Pancreas (tissue), 10 donors: ENCODE measurements around the gene CDC42BPA. TPM values are rescaled to one million over a fixed set of nuclear protein-coding genes. Genes with fewer than 3 reads are reported as not detected.

Experiments used
- ATAC-seq, 4 donors: fragments of 200-7000 bp; cut with Tn5 transposase; one replicate each; pipeline versions ENCODE4 v1.8.0 to v1.9.1; 2020; ENCODE audit warnings: mild to moderate bottlenecking in 4 of 4, moderate library complexity in 4 of 4
- DNase-seq, 6 donors: peaks; one replicate each; pipeline ENCODE4 v3.0.0-alpha.2; 2020
- FAIRE-seq: peaks from 2 replicates; lab custom pipeline; 2012; peaks lifted over from hg19 to GRCh38; lab: Jason Lieb, UNC
- H3K27ac ChIP-seq, 4 donors: fragments of 200-600 bp; sonication (generic); 1 replicate in 3 of 4; 2 replicates in 1 of 4; pipeline versions ENCODE4 v1.5.0 to v1.8.0; 2020
- H3K27me3 ChIP-seq, 4 donors: fragments of 200-600 bp; one replicate each; pipeline ENCODE4 v1.8.0; 2021
- H3K36me3 ChIP-seq, 3 donors: fragments of 200-600 bp; sonication (generic) in 1 of 3; one replicate each; pipeline versions ENCODE4 v1.5.0 to v1.8.0; 2020 to 2021
- H3K4me1 ChIP-seq, 3 donors: fragments of 200-600 bp; one replicate each; pipeline ENCODE4 v1.8.0; 2021
- H3K4me3 ChIP-seq, 4 donors: fragments of 200-600 bp; sonication (generic) in 2 of 4; one replicate each; pipeline versions ENCODE4 v1.5.0 to v1.8.0; 2020 to 2021
- H3K9me3 ChIP-seq, 4 donors: fragments of 200-600 bp; one replicate each; pipeline ENCODE4 v1.8.0; 2021
- CTCF ChIP-seq, 4 donors: fragments of 200-600 bp; sonication (generic) in 3 of 4; IDR thresholded peaks; one replicate each; pipeline versions ENCODE4 v1.5.0 to v1.8.0; 2021; ENCODE audit warnings: antibody characterized with exemption in 4 of 4
- WGBS, 2 donors: extraction: QIAGEN DNeasy Blood & Tissue Kit; methylation state at CpG; one replicate each; pipeline ENCODE4 v1.1.7; 2013; 5-methylcytosine and 5-hydroxymethylcytosine counted together
- intact Hi-C, 3 donors: fragments of 100-400 bp; cut with DNase I; formaldehyde crosslinking; loops; one replicate each; pipeline versions ENCODE4 v1.11.1 to v1.14.2; 2022
- polyA plus RNA-seq, 2 donors: library from polyadenylated mRNA; stranded (reverse); fragments of 200-250 nt; gene quantifications; one replicate each; pipeline ENCODE4 v1.2.3, GENCODE V29; 2013
- total RNA-seq, 6 donors: library from RNA; stranded (reverse); fragmentation: NEBNext Ultra II Directional in 4 of 6; extraction: Animal tissue kit (Norgen Biotek cat#: 25700) in 4 of 6; gene quantifications; one replicate each; pipeline versions ENCODE4 v1.2.1 to v1.2.4, GENCODE V29; 2021 to 2023
- donor health status: healthy with polysubstance abuse.
- donor health status: DM: no; HTN: no; CAD: no; lungs with moderate emphysema.
- donor health status: DM: no; HTN: no; CAD: no.
- donor health status: control.
- donor health status: control.
- donor health status: Bipolar disorder and iron deficiency.
- donor health status: DM: yes; HTN: yes; CAD: no.
- donor health status: DM: no; HTN: no; CAD: no.
- donor health status: DM: no; HTN: no; CAD: no.
- donor health status: DM: yes; HTN: yes; CAD: no.

The CDC42BPA gene
- total and polyA plus RNA-seq, 8 donors: 5.3 to 22.5 (median 16.5) TPM

GRCh38 chr1:227016990-227017389, 301.3 kb downstream of the CDC42BPA start:
- DNase-seq: no peak
- ATAC-seq: peak; percentile 40 to 89 (median 70)
- Histone ChIP-seq H3K36me3 (peaks cover 0 to 17% (median 0%) of the 10 kb centered on the region in 3 donors), H3K27me3 (no peaks in the 10 kb centered on the region), H3K4me1 (peaks cover 5 to 29% (median 19%) of the 10 kb centered on the region in 3 donors), H3K9me3 (no peaks in the 10 kb centered on the region), H3K27ac (peak overlapping the region in 1 of 4 donors; percentile 36), H3K4me3 (peak overlapping the region in 2 of 4 donors; percentile 4 to 7)
- no peak for TF ChIP-seq CTCF (IDR thresholded peaks at IDR 0.05)
- 11 to 16% methylated on average over 3 of the region's 3 CpGs for WGBS, 2 donors
- no peak for FAIRE-seq
- intact Hi-C loops: no loop called here

GRCh38 chr1:227010645-227011044, 307.6 kb downstream of the CDC42BPA start:
- no peak for TF ChIP-seq CTCF (IDR thresholded peaks at IDR 0.05)
- 69% methylated on average over 5 of the region's 5 CpGs for WGBS, 2 donors
- Histone ChIP-seq H3K9me3 (no peaks in the 10 kb centered on the region), H3K27me3 (no peaks in the 10 kb centered on the region), H3K4me1 (peaks cover 5 to 25% (median 19%) of the 10 kb centered on the region in 3 donors), H3K4me3 (no peak overlapping the region), H3K36me3 (no peaks in the 10 kb centered on the region), H3K27ac (no peak overlapping the region)
- FAIRE-seq: no peak
- DNase-seq: peak in 1 of 6 donors; percentile 31
- intact Hi-C loops: no loop called here
- peak; percentile 82 to 98 (median 94) for ATAC-seq

- Histone ChIP-seq H3K27me3 (no peaks in the 10 kb centered on the region), H3K36me3 (no peaks in the 10 kb centered on the region), H3K4me3 (no peak overlapping the region), H3K4me1 (peaks cover 5 to 25% (median 19%) of the 10 kb centered on the region in 3 donors), H3K9me3 (no peaks in the 10 kb centered on the region), H3K27ac (no peak overlapping the region)
- intact Hi-C loops: no loop called here
- ATAC-seq: no peak
- no peak for DNase-seq
- TF ChIP-seq CTCF (IDR thresholded peaks at IDR 0.05): no peak
- FAIRE-seq: no peak
Observed at GRCh38 chr1:227009937-227010336, 308.4 kb downstream of the CDC42BPA start.

GRCh38 chr1:227006226-227006796, 312.0 kb downstream of the CDC42BPA start:
- intact Hi-C loops: no loop called here
- FAIRE-seq: no peak

More at GRCh38 chr1:227006226-227006796, 312.0 kb downstream of the CDC42BPA start:
- H3K4me3 ChIP-seq: no peak overlapping the region
- TF ChIP-seq CTCF (IDR thresholded peaks at IDR 0.05): no peak
- H3K9me3 ChIP-seq: no peaks in the 10 kb centered on the region
- 96 to 98% methylated on average over 5 of the region's 5 CpGs for WGBS, 2 donors
- DNase-seq (no peak), ATAC-seq (no peak)
- peaks cover 0 to 4% (median 0%) of the 10 kb centered on the region in 3 donors for H3K36me3 ChIP-seq
- H3K27ac ChIP-seq: no peak overlapping the region
- H3K4me1 ChIP-seq: peaks cover 0 to 4% (median 0%) of the 10 kb centered on the region in 3 donors
- H3K27me3 ChIP-seq: no peaks in the 10 kb centered on the region
